Activated CD4-positive, alpha-beta T cell treated with anti-CD3 and anti-CD28 coated beads, Interleukin-2, Interleukin-4, amounts not matched to agents 100 ng/mL and 50 ng/mL, durations not matched to agents 16 hours and 8 hours (primary cell): Measurements from ENCODE around the gene DHX8.
"Not testable (repeated sequence)": the region's sequence is repeated elsewhere in the genome, so short reads cannot be mapped to it uniquely, and the experiment has no call there.

Experiments used
- DNase-seq: peaks from one replicate; pipeline ENCODE4 v3.0.0-alpha.2; 2020; ENCODE audit warnings: low spot score

The DHX8 gene

GRCh38 chr17:43483674-43484551, at the start of gene DHX8:
TSS of gene DHX8 (plus strand) at chr17:43483975. CDS start at chr17:43484038, 63 bp downstream.
- DNase-seq, result peak; percentile 99

GRCh38 chr17:43434902-43435319, 48.9 kb upstream of the DHX8 start:
- DNase-seq, result no peak

GRCh38 chr17:43437756-43438155, 46.0 kb upstream of the DHX8 start:
- DNase-seq, result no peak

GRCh38 chr17:43438626-43439025, 45.1 kb upstream of the DHX8 start:
- DNase-seq, result no peak

- DNase-seq, result no peak
Measured at GRCh38 chr17:43439041-43439440, 44.7 kb upstream of the DHX8 start.

GRCh38 chr17:43442711-43443110, 41.1 kb upstream of the DHX8 start:
- no peak for DNase-seq

- DNase-seq, result no peak
Measured at GRCh38 chr17:43443381-43443780, 40.4 kb upstream of the DHX8 start.

GRCh38 chr17:43444223-43445008, 39.4 kb upstream of the DHX8 start:
- DNase-seq, result no peak

- DNase-seq, result no peak
Measured at GRCh38 chr17:43445009-43445589, 38.7 kb upstream of the DHX8 start.

GRCh38 chr17:43446773-43447172, 37.0 kb upstream of the DHX8 start:
- no peak for DNase-seq

GRCh38 chr17:43448720-43449469, 34.9 kb upstream of the DHX8 start:
- no peak for DNase-seq

GRCh38 chr17:43449470-43450248, 34.1 kb upstream of the DHX8 start:
- DNase-seq, result no peak

GRCh38 chr17:43450791-43451190, 33.0 kb upstream of the DHX8 start:
- DNase-seq, result not testable (repeated sequence)

GRCh38 chr17:43451741-43452140, 32.0 kb upstream of the DHX8 start:
- DNase-seq, result not testable (repeated sequence)

GRCh38 chr17:43453331-43453812, 30.4 kb upstream of the DHX8 start:
- no peak for DNase-seq

GRCh38 chr17:43454868-43455267, 28.9 kb upstream of the DHX8 start:
- DNase-seq, result no peak

GRCh38 chr17:43456029-43456428, 27.7 kb upstream of the DHX8 start:
- DNase-seq, result no peak

GRCh38 chr17:43456661-43457361, 27.0 kb upstream of the DHX8 start:
- DNase-seq, result no peak

- no peak for DNase-seq
Measured at GRCh38 chr17:43457362-43457692, 26.4 kb upstream of the DHX8 start.

GRCh38 chr17:43459878-43460277, 23.9 kb upstream of the DHX8 start:
- not testable (repeated sequence) for DNase-seq
